Embryonic facial prominence (tissue), 1 donor: ENCODE measurements around the gene MYO7B.
"Not testable (repeated sequence)": the region's sequence is repeated elsewhere in the genome, so short reads cannot be mapped to it uniquely, and the experiment has no call there.

Experiments
- DNase-seq: peaks from one replicate; pipeline ENCODE4 v3.0.0-alpha.2; 2016; ENCODE audit errors: extremely low spot score

The MYO7B gene

DNA sequence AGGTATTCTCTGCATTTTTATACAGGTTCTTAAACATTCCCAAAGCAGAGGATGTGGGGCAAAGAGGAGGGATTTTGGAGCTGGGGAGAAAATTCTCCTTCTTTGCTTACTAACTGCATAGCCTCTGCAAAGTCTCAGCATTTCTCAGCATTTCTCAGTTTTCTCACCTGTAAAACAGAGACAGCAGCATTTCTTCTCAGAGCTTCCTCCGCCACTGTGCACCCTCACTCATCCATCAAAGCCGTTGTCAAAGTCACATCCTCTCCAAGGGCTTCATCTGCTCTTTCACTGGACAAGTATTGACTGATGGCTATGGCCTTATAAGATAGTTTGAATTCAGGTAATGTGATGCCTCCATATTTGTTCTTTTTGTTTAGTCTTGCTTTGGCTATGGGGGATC, 17.4 kb downstream of the MYO7B start:
- DNase-seq = no peak

- no peak for DNase-seq
Observed at GRCh38 chr2:127558911-127559310, 23.4 kb downstream of the MYO7B start.

GRCh38 chr2:127559454-127559853, 24.0 kb downstream of the MYO7B start:
- DNase-seq = no peak

- DNase-seq = no peak
Observed at GRCh38 chr2:127560201-127560930, 24.9 kb downstream of the MYO7B start.

- DNase-seq = no peak
Observed at GRCh38 chr2:127560931-127561280, 25.4 kb downstream of the MYO7B start.

DNA sequence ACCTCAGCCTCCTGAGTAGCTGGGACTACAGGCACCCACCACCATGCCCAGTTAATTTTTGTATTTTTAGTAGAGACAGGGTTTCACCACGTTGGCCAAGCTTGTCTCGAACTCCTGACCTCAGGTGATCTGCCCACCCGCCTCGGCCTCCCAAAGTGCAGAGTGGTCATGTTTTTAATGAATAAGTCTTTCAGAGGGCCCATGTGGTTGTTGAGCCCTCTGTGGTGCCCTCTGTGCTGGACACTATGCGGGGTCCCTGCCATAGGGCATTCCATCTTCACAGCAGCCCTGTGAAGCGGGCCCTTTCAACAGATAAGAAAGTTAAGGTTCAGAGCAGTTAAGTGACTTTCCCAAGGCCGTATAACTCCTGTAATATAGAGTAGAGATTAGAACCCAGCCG, 25.9 kb downstream of the MYO7B start:
- no peak for DNase-seq

- DNase-seq = no peak
Observed at GRCh38 chr2:127562936-127563335, 27.5 kb downstream of the MYO7B start.

- DNase-seq = no peak
Observed at GRCh38 chr2:127563458-127564428, 28.3 kb downstream of the MYO7B start.

- no peak for DNase-seq
Observed at GRCh38 chr2:127564429-127565260, 29.2 kb downstream of the MYO7B start.

GRCh38 chr2:127565261-127566138, 30.0 kb downstream of the MYO7B start:
- no peak for DNase-seq

DNA sequence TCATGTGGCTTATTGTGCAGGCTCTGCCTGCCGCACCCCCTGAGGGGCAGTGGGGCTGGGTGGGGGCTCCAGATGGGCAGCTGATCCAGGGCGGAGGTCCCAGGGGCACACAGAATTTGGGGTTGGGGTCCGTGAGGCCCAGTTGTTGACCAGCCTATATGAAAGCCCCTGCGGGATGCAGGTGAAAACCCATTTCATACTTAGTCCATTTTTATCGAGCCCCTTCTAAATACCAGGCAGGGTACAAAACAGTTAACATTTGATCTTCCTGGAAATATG, 30.6 kb downstream of the MYO7B start:
- no peak for DNase-seq

DNA sequence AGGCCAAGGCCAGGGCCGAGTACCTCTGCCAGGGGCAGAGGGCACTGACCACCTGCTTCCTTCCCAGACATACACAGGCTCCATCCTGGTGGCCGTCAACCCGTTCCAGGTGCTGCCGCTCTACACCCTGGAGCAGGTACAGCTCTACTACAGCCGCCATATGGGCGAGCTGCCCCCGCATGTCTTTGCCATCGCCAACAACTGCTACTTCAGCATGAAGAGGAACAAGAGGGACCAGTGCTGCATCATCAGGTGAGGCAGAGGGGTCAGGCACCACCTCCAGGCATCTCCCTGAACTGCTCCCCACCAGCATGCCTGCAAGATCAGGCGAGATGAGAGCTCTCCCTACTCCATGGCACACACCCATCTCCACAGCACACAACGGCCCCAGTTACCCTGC, 31.1 kb downstream of the MYO7B start:
- DNase-seq = no peak

DNA sequence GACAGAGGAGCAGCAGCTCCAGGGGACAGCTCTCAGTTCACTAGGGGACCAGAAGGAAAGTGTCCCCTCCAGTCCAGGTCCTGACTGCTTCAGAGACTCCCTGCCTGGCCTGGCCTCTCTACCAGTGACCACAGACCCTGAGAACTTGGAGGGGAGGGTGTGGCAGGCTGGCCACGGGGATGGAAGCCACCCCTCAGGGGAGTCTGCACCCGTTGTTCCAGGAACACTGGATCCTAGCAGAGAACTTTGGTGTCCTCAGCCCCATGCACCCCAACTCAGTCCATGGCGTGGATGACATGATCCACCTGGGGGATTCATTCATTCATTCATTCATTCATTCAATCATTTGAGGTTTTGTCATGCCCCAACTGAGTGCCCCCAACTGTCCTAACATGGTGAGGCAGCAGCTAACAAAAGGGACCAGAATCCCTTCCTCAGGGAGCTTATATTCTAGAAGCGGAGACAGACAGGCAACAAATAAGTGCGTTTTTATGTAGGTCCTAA, 31.9 kb downstream of the MYO7B start:
- no peak for DNase-seq

DNA sequence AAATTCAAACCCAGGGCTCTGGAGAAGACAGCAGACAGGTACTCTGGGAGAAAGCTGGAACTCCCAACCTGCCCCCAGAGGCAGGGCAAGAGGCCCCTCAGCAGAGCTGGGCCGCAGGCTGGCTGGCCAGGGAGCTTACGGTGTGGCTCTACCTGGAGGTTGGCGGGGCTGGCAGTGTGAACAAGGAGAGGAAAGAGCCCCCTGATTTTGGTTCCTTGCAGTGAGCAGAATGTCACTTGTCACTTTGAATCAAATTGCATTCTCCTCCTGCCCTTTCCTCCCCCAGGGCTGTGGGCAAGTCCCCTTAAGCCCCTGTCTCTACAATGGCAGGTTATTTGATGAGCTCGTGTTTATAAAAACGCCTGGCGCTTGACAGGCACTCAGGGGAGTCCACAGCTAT, 32.6 kb downstream of the MYO7B start:
- no peak for DNase-seq

- no peak for DNase-seq
Observed at GRCh38 chr2:127569666-127570065, 34.2 kb downstream of the MYO7B start.

GRCh38 chr2:127570282-127571250, 35.1 kb downstream of the MYO7B start:
- no peak for DNase-seq

DNA sequence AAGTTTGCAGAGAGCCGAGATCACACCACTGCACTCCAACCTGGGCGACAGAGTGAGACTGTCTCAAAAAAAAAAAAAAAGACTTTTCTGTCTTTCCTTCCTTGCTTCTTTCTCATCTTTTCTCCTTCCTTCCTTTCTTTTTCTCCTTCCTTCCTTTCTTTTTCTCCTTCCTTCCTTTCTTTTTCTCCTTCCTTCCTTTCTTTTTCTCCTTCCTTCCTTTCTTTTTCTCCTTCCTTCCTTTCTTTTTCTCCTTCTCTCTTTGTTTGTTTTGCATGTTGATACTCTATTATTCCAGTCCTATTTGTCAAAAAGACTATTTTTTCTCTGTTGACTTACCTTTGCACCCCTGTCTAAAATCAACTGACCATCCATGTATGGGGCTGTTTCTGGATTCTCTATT, 36.9 kb downstream of the MYO7B start:
- not testable (repeated sequence) for DNase-seq

DNA sequence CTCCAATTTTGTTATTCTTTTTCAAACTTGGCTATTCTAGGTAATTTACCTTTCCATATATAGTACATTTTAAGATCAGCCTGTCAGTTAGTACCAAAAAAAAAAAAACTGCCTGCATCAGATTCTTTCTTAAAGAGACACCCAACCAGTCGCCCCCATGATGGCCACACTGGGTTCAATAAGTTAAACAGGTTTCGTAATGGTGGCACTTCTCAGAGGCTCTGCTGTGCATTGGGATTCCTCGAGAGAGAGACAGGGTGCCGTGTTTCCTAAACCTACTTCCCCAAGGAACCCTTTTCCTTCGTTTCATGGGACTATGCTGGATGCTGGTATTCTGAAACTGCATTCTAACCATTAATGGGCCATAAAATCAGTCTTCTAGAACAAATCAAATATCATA, 37.4 kb downstream of the MYO7B start:
- DNase-seq = no peak

- DNase-seq = no peak
Observed at GRCh38 chr2:127573298-127573697, 37.8 kb downstream of the MYO7B start.

GRCh38 chr2:127573771-127574170, 38.3 kb downstream of the MYO7B start:
- no peak for DNase-seq
